Measurements from ENCODE around the gene ARMH1.

Gene ARMH1

GRCh38 chr1:44681905-44682882, 7.7 kb downstream of the ARMH1 start:
- Mint-ChIP-seq H3K27me3 (ENCODE audit: low read depth, poor library complexity) (no peaks in the 10 kb centered on the region), H3K27ac (peak overlapping the region; percentile 13), H3K9me3 (no peaks in the 10 kb centered on the region), H3K36me3 (ENCODE audit: low read depth) (peaks cover 22% of the 10 kb centered on the region), H3K4me1 (peaks cover 39% of the 10 kb centered on the region), H3K4me3 (peak overlapping the region; percentile 23)
- no peak for DNase-seq
- no peak for TF ChIP-seq CTCF (IDR thresholded peaks at IDR 0.05)

- no peaks in the 10 kb centered on the region for H3K27me3 Mint-ChIP-seq (ENCODE audit: low read depth, poor library complexity)
Observed at GRCh38 chr1:44682883-44683265, 8.4 kb downstream of the ARMH1 start.

GRCh38 chr1:44684525-44684924, 10.0 kb downstream of the ARMH1 start:
- no peak overlapping the region for H3K4me3 Mint-ChIP-seq
- DNase-seq, result no peak
- no peaks in the 10 kb centered on the region for H3K9me3 Mint-ChIP-seq
- peak overlapping the region; percentile 35 for H3K27ac Mint-ChIP-seq
- H3K4me1 Mint-ChIP-seq, result peaks cover 47% of the 10 kb centered on the region
- no peak for TF ChIP-seq CTCF (IDR thresholded peaks at IDR 0.05)
- no peaks in the 10 kb centered on the region for H3K27me3 Mint-ChIP-seq (ENCODE audit: low read depth, poor library complexity)
- H3K36me3 Mint-ChIP-seq (ENCODE audit: low read depth), result peaks cover 22% of the 10 kb centered on the region

More at GRCh38 chr1:44682883-44683265, 8.4 kb downstream of the ARMH1 start:
- DNase-seq, result no peak
- Mint-ChIP-seq H3K27ac (peak overlapping the region; percentile 6), H3K36me3 (ENCODE audit: low read depth) (peaks cover 22% of the 10 kb centered on the region), H3K4me3 (no peak overlapping the region), H3K4me1 (peaks cover 39% of the 10 kb centered on the region), H3K9me3 (no peaks in the 10 kb centered on the region)
- no peak for TF ChIP-seq CTCF (IDR thresholded peaks at IDR 0.05)

GRCh38 chr1:44685218-44685617, 10.7 kb downstream of the ARMH1 start:
- no peak for DNase-seq
- Mint-ChIP-seq H3K36me3 (ENCODE audit: low read depth) (peaks cover 15% of the 10 kb centered on the region), H3K4me3 (no peak overlapping the region), H3K9me3 (no peaks in the 10 kb centered on the region), H3K27me3 (ENCODE audit: low read depth, poor library complexity) (no peaks in the 10 kb centered on the region), H3K27ac (no peak overlapping the region), H3K4me1 (peaks cover 47% of the 10 kb centered on the region)
- TF ChIP-seq CTCF (IDR thresholded peaks at IDR 0.05), result no peak

- no peak for DNase-seq
- H3K36me3 Mint-ChIP-seq (ENCODE audit: low read depth), result peaks cover 9% of the 10 kb centered on the region
- no peak overlapping the region for H3K4me3 Mint-ChIP-seq
- no peak for TF ChIP-seq CTCF (IDR thresholded peaks at IDR 0.05)
- H3K27me3 Mint-ChIP-seq (ENCODE audit: low read depth, poor library complexity), result no peaks in the 10 kb centered on the region
- no peak overlapping the region for H3K27ac Mint-ChIP-seq
- H3K9me3 Mint-ChIP-seq, result no peaks in the 10 kb centered on the region
- peaks cover 42% of the 10 kb centered on the region for H3K4me1 Mint-ChIP-seq
Observed at GRCh38 chr1:44685881-44686280, 11.4 kb downstream of the ARMH1 start.

Data from nephron progenitor cell (in vitro differentiated cells).